Gastroesophageal sphincter (tissue), 4 donors: ENCODE measurements around the gene PDGFA. TPM values are rescaled to one million over a fixed set of nuclear protein-coding genes. Genes with fewer than 3 reads are reported as not detected.
A peak's percentile ranks its signal among the peaks of the same experiment; 100 is the strongest.

Experiments used
- ATAC-seq: fragments of 150-250 bp; one replicate; pipeline ENCODE4 v1.9.1; 2016; ENCODE audit warnings: mild to moderate bottlenecking, moderate library complexity
- H3K27ac ChIP-seq, 4 donors: fragments of 200-600 bp; sonication (generic) in 3 of 4; 1 replicate in 3 of 4; 2 replicates in 1 of 4; pipeline ENCODE4 v1.5.1; 2016 to 2019
- H3K27me3 ChIP-seq: fragments of 200-600 bp; sonication (generic); one replicate; pipeline ENCODE4 v1.5.1; 2019
- H3K36me3 ChIP-seq, 2 donors: fragments of 200-600 bp; sonication (generic); one replicate each; pipeline ENCODE4 v1.5.1; 2019; ENCODE audit warnings: control low read depth in 1 of 2
- H3K4me1 ChIP-seq, 3 donors: fragments of 200-600 bp; sonication (generic); 1 replicate in 2 of 3; 2 replicates in 1 of 3; pipeline ENCODE4 v1.5.1; 2016 to 2019; ENCODE audit warnings: control low read depth in 2 of 3
- H3K4me3 ChIP-seq, 2 donors: fragments of 200-600 bp; sonication (generic); one replicate each; pipeline ENCODE4 v1.5.1; 2019; ENCODE audit warnings: mild to moderate bottlenecking in 1 of 2, moderate library complexity in 1 of 2
- H3K9me3 ChIP-seq, 3 donors: fragments of 200-600 bp; sonication (generic); one replicate each; pipeline ENCODE4 v1.5.1; 2017 to 2019; ENCODE audit warnings: control low read depth in 2 of 3
- CTCF ChIP-seq, 4 experiments: fragments of 200-600 bp in 2 of 4; fragments of 450-650 bp in 2 of 4; sonication (generic) in 1 of 4; IDR thresholded peaks; one replicate each; pipeline ENCODE4 v1.5.1; 2017 to 2019; ENCODE audit warnings: antibody characterized with exemption in 4 of 4, mild to moderate bottlenecking in 2 of 4, moderate library complexity in 2 of 4
- EP300 ChIP-seq: sonication (generic); formaldehyde crosslinking; IDR thresholded peaks from one replicate; pipeline ENCODE4 v1.6.1; 2017; ENCODE audit warnings: antibody characterized with exemption, mild to moderate bottlenecking
- POLR2A ChIP-seq, 2 donors: fragments of 450-650 bp; IDR thresholded peaks; one replicate each; pipeline ENCODE4 v1.6.1; 2017; ENCODE audit warnings: antibody characterized with exemption in 2 of 2, mild to moderate bottlenecking in 2 of 2, moderate library complexity in 1 of 2
- POLR2AphosphoS5 ChIP-seq: sonication (generic); formaldehyde crosslinking; IDR thresholded peaks from one replicate; pipeline ENCODE4 v1.6.1; 2017; ENCODE audit warnings: antibody characterized with exemption
- WGBS, 2 donors: methylation state at CpG; one replicate each; pipeline ENCODE4 v1.1.5; 2018; ENCODE audit warnings: low coverage in 1 of 2; 5-methylcytosine and 5-hydroxymethylcytosine counted together
- total RNA-seq, 4 donors: library from RNA; depleted of rRNA; stranded (reverse); fragments of >200 nt; gene quantifications; one replicate each; pipeline ENCODE4 v1.1.0, GENCODE V29; 2016

Gene PDGFA
- total RNA-seq, 4 donors from 2014 or later = 66.0 to 162 (median 120) TPM

DNA sequence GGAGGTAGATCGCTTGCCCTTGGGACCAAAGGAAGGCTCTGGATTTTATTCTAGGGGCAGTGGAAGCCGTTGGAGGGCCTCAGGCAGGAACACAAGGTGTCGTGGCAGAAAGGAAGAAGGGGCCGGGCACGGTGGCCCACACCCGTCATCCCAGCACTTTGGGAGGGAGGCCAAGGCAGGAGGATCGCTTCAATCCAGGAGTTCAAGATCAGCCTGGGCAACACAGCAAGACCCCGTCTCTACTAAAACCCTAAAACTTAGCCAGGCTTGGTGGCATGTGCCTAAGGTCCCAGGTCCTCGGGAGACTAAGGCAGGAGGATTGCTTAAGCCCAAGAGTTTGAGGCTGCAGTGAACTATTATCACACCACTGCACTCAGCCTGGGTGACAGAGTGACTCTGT is 5.2 kb upstream of the PDGFA start:
- H3K36me3 ChIP-seq = no peaks in the 10 kb centered on the region
- H3K27me3 ChIP-seq = peaks cover 16% of the 10 kb centered on the region
- H3K4me3 ChIP-seq = no peak overlapping the region
- H3K27ac ChIP-seq = no peak overlapping the region
- ATAC-seq = no peak
- peaks cover 0 to 31% (median 19%) of the 10 kb centered on the region in 3 donors for H3K4me1 ChIP-seq
- WGBS, 2 donors = no CpG with 5 or more reads among the region's 9 CpGs
- H3K9me3 ChIP-seq = peaks cover 0 to 6% (median 0%) of the 10 kb centered on the region in 3 donors
- TF ChIP-seq EP300 = no peak
- TF ChIP-seq CTCF (IDR thresholded peaks at IDR 0.05) = no peak
- no peak for TF ChIP-seq POLR2A (IDR thresholded peaks at IDR 0.05)
- no peak for TF ChIP-seq POLR2AphosphoS5

DNA sequence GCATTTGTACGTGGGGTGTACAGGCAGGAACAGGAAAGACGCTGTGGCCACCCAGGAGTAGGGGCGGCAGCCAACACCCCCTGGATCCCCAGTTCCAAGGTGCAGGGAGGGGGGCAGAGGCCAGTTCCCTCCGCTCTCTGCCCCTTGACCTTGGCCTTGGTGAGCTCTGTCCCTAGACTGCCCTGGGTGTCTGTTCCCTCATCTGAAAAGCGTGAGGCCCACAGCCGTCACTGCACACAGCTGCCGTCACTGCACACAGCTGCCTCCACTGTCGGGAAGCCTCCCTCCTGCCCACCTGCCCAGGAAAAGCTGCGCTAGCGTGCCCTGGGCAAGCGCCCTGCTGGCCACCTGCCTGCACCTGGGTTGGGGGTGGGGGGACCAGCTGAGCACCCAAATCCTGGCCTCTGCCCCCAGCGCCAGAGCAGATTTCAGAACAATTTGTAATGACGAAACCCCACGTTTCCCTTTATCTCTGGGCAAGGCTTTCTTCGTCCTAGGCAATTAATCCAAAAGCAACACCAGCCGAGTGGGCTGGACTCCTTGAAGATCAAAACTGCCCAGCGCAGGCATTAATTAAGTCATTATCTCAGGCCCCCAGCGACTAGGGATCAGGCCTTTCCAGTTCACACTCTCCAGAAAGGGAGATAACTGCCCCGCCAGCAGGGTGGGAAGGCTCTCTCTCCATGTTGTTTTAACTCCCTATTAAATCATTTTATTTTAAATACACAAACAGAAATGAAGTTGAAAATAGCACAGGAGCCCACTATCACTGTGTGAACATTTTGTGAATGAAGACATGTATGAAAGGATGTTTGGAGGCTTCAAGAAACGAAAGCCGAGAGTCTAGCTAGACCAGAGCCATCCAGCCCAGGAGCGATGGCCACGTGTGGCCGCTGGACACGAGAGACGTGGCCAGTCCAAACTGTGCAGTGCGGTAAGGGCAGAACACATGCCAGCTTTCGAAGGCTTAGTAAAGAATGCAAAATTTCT is 4.0 kb upstream of the PDGFA start:
- no peak for TF ChIP-seq CTCF (IDR thresholded peaks at IDR 0.05)
- no peak for TF ChIP-seq EP300
- TF ChIP-seq POLR2A (IDR thresholded peaks at IDR 0.05) = no peak
- no peak for TF ChIP-seq POLR2AphosphoS5
- H3K27ac ChIP-seq = no peak overlapping the region
- 78 to 88% methylated on average over 8 to 15 of the region's 28 CpGs for whole genome bisulfite sequencing, 2 donors
- peaks cover 0 to 6% (median 0%) of the 10 kb centered on the region in 3 donors for H3K9me3 ChIP-seq
- ATAC-seq = no peak
- H3K36me3 ChIP-seq = no peaks in the 10 kb centered on the region
- no peak overlapping the region for H3K4me3 ChIP-seq
- H3K4me1 ChIP-seq = peaks cover 0 to 34% (median 19%) of the 10 kb centered on the region in 3 donors
- peaks cover 13% of the 10 kb centered on the region for H3K27me3 ChIP-seq

DNA sequence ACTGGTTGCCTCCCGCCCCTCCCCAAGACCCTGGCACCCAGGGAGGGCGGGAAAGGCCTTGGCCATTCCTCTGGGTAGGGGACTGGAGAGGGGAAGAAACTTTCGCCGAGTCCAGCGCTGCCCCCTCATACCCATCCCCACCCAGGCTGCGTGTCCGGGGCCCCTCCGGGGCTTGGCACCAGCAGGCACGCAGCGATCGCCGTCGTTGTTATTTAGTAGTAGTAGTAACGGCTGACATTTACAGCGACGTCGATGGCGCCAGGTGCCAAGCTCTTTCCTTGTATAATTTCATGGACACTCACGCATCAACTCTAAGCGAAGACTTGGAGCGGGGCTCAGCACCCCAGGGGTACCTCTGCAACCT is 3.3 kb upstream of the PDGFA start:
- Histone ChIP-seq H3K36me3 (no peaks in the 10 kb centered on the region), H3K27me3 (peaks cover 13% of the 10 kb centered on the region), H3K9me3 (peaks cover 0 to 6% (median 0%) of the 10 kb centered on the region in 3 donors), H3K27ac (peak overlapping the region in 2 of 4 donors; percentile 96 to 98), H3K4me3 (peak overlapping the region in 1 of 2 donors; percentile 56), H3K4me1 (peaks cover 0 to 41% (median 19%) of the 10 kb centered on the region in 3 donors)
- no peak for ATAC-seq
- TF ChIP-seq POLR2A (IDR thresholded peaks at IDR 0.05) (no peak), CTCF (IDR thresholded peaks at IDR 0.05) (no peak), EP300 (no peak), POLR2AphosphoS5 (no peak)
- WGBS, 2 donors = 90% methylated on average over 2 of the region's 21 CpGs; no CpG with 5 or more reads in 1 of the 2 donors

- Histone ChIP-seq H3K27me3 (peaks cover 13% of the 10 kb centered on the region), H3K4me3 (peak overlapping the region; percentile 26 to 56), H3K36me3 (no peaks in the 10 kb centered on the region), H3K4me1 (peaks cover 0 to 45% (median 19%) of the 10 kb centered on the region in 3 donors), H3K27ac (peak overlapping the region in 3 of 4 donors; percentile 96 to 98 (median 96)), H3K9me3 (peaks cover 0 to 5% (median 0%) of the 10 kb centered on the region in 3 donors)
- TF ChIP-seq POLR2AphosphoS5 = no peak
- no peak for TF ChIP-seq CTCF (IDR thresholded peaks at IDR 0.05)
- no peak for TF ChIP-seq POLR2A (IDR thresholded peaks at IDR 0.05)
- TF ChIP-seq EP300 = no peak
- no peak for ATAC-seq
- 0% methylated on average over 3 of the region's 91 CpGs; no CpG with 5 or more reads in 1 of the 2 donors for WGBS, 2 donors
Measured at GRCh38 chr7:522071-522950, 2.7 kb upstream of the PDGFA start.
